Astrocyte (in vitro differentiated cells and primary cell): ENCODE data around the gene MACIR. TPM values are rescaled to one million over a fixed set of nuclear protein-coding genes. Genes with fewer than 3 reads are reported as not detected.

Experiments
- DNase-seq: peaks from one replicate; pipeline ENCODE4 v3.0.0-alpha.2; 2010; ENCODE audit warnings: low read depth
- FAIRE-seq: peaks from 2 replicates; lab custom pipeline; 2011; peaks lifted over from hg19 to GRCh38; lab: Jason Lieb, UNC
- H2AFZ ChIP-seq: 2 replicates; pipeline ENCODE4 v1.6.0; 2012; ENCODE audit warnings: low read depth, low read length, inconsistent platforms
- H3K27ac ChIP-seq: 2 replicates; pipeline ENCODE4 v1.5.1; 2011; ENCODE audit warnings: low read depth, low read length, inconsistent platforms
- H3K27me3 ChIP-seq: 2 replicates; pipeline ENCODE4 v1.6.0; 2011; ENCODE audit warnings: low read length, inconsistent platforms; ENCODE audit not compliant: insufficient read depth
- H3K36me3 ChIP-seq: 2 replicates; pipeline ENCODE4 v1.5.1; 2011; ENCODE audit warnings: low read length, inconsistent platforms; ENCODE audit not compliant: insufficient read depth
- H3K4me1 ChIP-seq: 2 replicates; pipeline ENCODE4 v1.5.1; 2011; ENCODE audit warnings: low read length, inconsistent platforms; ENCODE audit not compliant: insufficient read depth
- H3K4me2 ChIP-seq: 2 replicates; pipeline ENCODE4 v1.6.0; 2012; ENCODE audit warnings: low read length, inconsistent platforms
- H3K4me3 ChIP-seq: 2 replicates; pipeline ENCODE4 v1.5.1; 2011; ENCODE audit warnings: low read depth, mild to moderate bottlenecking, low read length, inconsistent platforms; ENCODE audit not compliant: insufficient read depth
- H3K79me2 ChIP-seq: 2 replicates; pipeline ENCODE4 v1.6.0; 2012; ENCODE audit warnings: mild to moderate bottlenecking, low read length, inconsistent platforms; ENCODE audit not compliant: insufficient read depth
- H3K9ac ChIP-seq: 2 replicates; pipeline ENCODE4 v1.6.0; 2012; ENCODE audit warnings: mild to moderate bottlenecking, low read length, inconsistent platforms
- H3K9me3 ChIP-seq: 2 replicates; pipeline ENCODE4 v1.5.1; 2012; ENCODE audit warnings: low read depth, mild to moderate bottlenecking, low read length, inconsistent platforms; ENCODE audit not compliant: insufficient read depth
- H4K20me1 ChIP-seq: 2 replicates; pipeline ENCODE4 v1.6.0; 2012; ENCODE audit warnings: low read length, inconsistent platforms; ENCODE audit not compliant: insufficient read depth
- H3K27ac Mint-ChIP-seq: one replicate; pipeline ENCODE4 v1.8.0; 2021; ENCODE audit warnings: mild to moderate bottlenecking, mixed read lengths; ENCODE audit not compliant: unreplicated experiment
- H3K27me3 Mint-ChIP-seq: one replicate; pipeline ENCODE4 v1.8.0; 2021; ENCODE audit warnings: low read depth, mixed read lengths; ENCODE audit not compliant: unreplicated experiment
- H3K36me3 Mint-ChIP-seq: one replicate; pipeline ENCODE4 v1.8.0; 2021; ENCODE audit warnings: low read depth, mixed read lengths; ENCODE audit not compliant: unreplicated experiment
- H3K4me1 Mint-ChIP-seq: one replicate; pipeline ENCODE4 v1.8.0; 2021; ENCODE audit warnings: low read depth, mixed read lengths; ENCODE audit not compliant: unreplicated experiment
- H3K4me3 Mint-ChIP-seq: one replicate; pipeline ENCODE4 v1.8.0; 2021; ENCODE audit warnings: mild to moderate bottlenecking, moderate library complexity, mixed read lengths; ENCODE audit not compliant: unreplicated experiment
- H3K9me3 Mint-ChIP-seq: one replicate; pipeline ENCODE4 v1.8.0; 2021; ENCODE audit warnings: mild to moderate bottlenecking, mixed read lengths; ENCODE audit not compliant: unreplicated experiment
- EZH2 ChIP-seq: IDR thresholded peaks from 2 replicates; pipeline ENCODE4 v1.6.1; 2012; ENCODE audit warnings: mild to moderate bottlenecking, low read length, inconsistent platforms; ENCODE audit not compliant: insufficient read depth
- total RNA-seq: library from RNA; stranded (reverse); gene quantifications from 2 replicates; pipeline ENCODE4 v1.2.1, GENCODE V29; 2021
- TF ChIP-seq, protein P1 (sequence below): IDR thresholded peaks from 2 replicates; pipeline ENCODE4 v1.5.1; 2011; ENCODE audit warnings: low read depth, mild to moderate bottlenecking, inconsistent platforms, low read length, moderate library complexity; ENCODE audit not compliant: insufficient read depth

The MACIR gene
- total RNA-seq, 1 donor from 2014 or later: 27.1 TPM

DNA sequence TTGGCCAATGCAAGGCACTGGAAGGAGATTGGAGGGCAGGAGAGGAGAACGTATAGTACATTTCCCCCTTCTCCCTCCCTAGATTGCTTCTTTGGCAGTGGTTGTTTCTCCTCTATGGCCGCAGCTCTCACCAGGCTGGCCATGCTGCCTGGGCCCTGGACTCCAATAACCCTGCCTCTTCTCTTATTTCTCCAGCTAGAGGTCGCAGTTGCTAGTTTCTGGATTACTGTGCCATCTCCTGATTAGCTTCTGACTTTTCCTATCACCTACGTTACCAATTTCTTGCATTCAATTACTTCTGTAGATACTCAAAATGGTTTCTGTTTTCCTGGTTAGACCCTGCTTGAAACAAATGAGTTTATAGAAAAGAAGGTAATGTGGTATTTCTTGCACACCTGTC, 2.4 kb upstream of the MACIR start:
- H3K36me3 ChIP-seq: no peaks in the 10 kb centered on the region
- no peak overlapping the region for H3K27ac ChIP-seq
- TF ChIP-seq, protein P1, sequence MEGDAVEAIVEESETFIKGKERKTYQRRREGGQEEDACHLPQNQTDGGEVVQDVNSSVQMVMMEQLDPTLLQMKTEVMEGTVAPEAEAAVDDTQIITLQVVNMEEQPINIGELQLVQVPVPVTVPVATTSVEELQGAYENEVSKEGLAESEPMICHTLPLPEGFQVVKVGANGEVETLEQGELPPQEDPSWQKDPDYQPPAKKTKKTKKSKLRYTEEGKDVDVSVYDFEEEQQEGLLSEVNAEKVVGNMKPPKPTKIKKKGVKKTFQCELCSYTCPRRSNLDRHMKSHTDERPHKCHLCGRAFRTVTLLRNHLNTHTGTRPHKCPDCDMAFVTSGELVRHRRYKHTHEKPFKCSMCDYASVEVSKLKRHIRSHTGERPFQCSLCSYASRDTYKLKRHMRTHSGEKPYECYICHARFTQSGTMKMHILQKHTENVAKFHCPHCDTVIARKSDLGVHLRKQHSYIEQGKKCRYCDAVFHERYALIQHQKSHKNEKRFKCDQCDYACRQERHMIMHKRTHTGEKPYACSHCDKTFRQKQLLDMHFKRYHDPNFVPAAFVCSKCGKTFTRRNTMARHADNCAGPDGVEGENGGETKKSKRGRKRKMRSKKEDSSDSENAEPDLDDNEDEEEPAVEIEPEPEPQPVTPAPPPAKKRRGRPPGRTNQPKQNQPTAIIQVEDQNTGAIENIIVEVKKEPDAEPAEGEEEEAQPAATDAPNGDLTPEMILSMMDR: no peak
- TF ChIP-seq EZH2: no peak
- Mint-ChIP-seq H3K36me3 (no peaks in the 10 kb centered on the region), H3K4me1 (peaks cover 10% of the 10 kb centered on the region), H3K9me3 (no peaks in the 10 kb centered on the region), H3K27ac (no peak overlapping the region), H3K4me3 (no peak overlapping the region), H3K27me3 (no peaks in the 10 kb centered on the region)
- DNase-seq (no peak), FAIRE-seq (no peak)
- H3K4me1 ChIP-seq: peaks cover 5% of the 10 kb centered on the region
- H3K27me3 ChIP-seq: no peaks in the 10 kb centered on the region
- H3K79me2 ChIP-seq: peaks cover 26% of the 10 kb centered on the region
- no peaks in the 10 kb centered on the region for H3K9me3 ChIP-seq
- no peak overlapping the region for H3K9ac ChIP-seq
- H3K4me3 ChIP-seq: no peak overlapping the region
- peaks cover 15% of the 10 kb centered on the region for H4K20me1 ChIP-seq
- H3K4me2 ChIP-seq: no peak overlapping the region
- H2AFZ ChIP-seq: no peak overlapping the region

- H3K27me3 Mint-ChIP-seq: no peaks in the 10 kb centered on the region
- no peak overlapping the region for H3K27ac Mint-ChIP-seq
- H3K79me2 ChIP-seq: peaks cover 56% of the 10 kb centered on the region
- no peaks in the 10 kb centered on the region for H3K27me3 ChIP-seq
- TF ChIP-seq, protein P1: no peak
- no peak for TF ChIP-seq EZH2
- peak overlapping the region; percentile 83 for H3K27ac ChIP-seq
- H3K9me3 Mint-ChIP-seq: no peaks in the 10 kb centered on the region
- peak overlapping the region; percentile 71 for H2AFZ ChIP-seq
- H3K4me1 ChIP-seq: peaks cover 5% of the 10 kb centered on the region
- peak overlapping the region; percentile 84 for H3K4me3 ChIP-seq
- peak overlapping the region; percentile 95 for H3K4me3 Mint-ChIP-seq
- peak overlapping the region; percentile 98 for H3K4me2 ChIP-seq
- H3K36me3 ChIP-seq: no peaks in the 10 kb centered on the region
- peak; percentile 28 for DNase-seq
- FAIRE-seq: no peak
- H3K9me3 ChIP-seq: no peaks in the 10 kb centered on the region
- H3K4me1 Mint-ChIP-seq: peaks cover 30% of the 10 kb centered on the region
- no peaks in the 10 kb centered on the region for H3K36me3 Mint-ChIP-seq
- H3K9ac ChIP-seq: peak overlapping the region; percentile 88
- peaks cover 34% of the 10 kb centered on the region for H4K20me1 ChIP-seq
Observed at GRCh38 chr5:103258957-103259704, 568 bp downstream of the MACIR start.

GRCh38 chr5:103259705-103260355, 1.3 kb downstream of the MACIR start:
- Histone ChIP-seq H3K4me2 (peak overlapping the region; percentile 98), H2AFZ (peak overlapping the region; percentile 71), H3K36me3 (no peaks in the 10 kb centered on the region), H3K27me3 (no peaks in the 10 kb centered on the region), H4K20me1 (peaks cover 39% of the 10 kb centered on the region), H3K4me3 (peak overlapping the region; percentile 84), H3K4me1 (peaks cover 5% of the 10 kb centered on the region), H3K9me3 (no peaks in the 10 kb centered on the region), H3K79me2 (peaks cover 63% of the 10 kb centered on the region), H3K9ac (peak overlapping the region; percentile 88), H3K27ac (peak overlapping the region; percentile 83)
- FAIRE-seq: no peak
- Mint-ChIP-seq H3K36me3 (no peaks in the 10 kb centered on the region), H3K27ac (peak overlapping the region; percentile 81), H3K4me3 (peak overlapping the region; percentile 95), H3K9me3 (no peaks in the 10 kb centered on the region), H3K27me3 (no peaks in the 10 kb centered on the region), H3K4me1 (peaks cover 29% of the 10 kb centered on the region)
- peak; percentile 36 for DNase-seq
- TF ChIP-seq, protein P1: no peak
- TF ChIP-seq EZH2: no peak
